DMS53 treated with DMSO at 0.1 percent for 48 hours (cell line): ENCODE measurements around the gene IL17RE.
A peak's percentile ranks its signal among the peaks of the same experiment; 100 is the strongest.
"Not testable (repeated sequence)": the region's sequence is repeated elsewhere in the genome, so short reads cannot be mapped to it uniquely, and the experiment has no call there.

ENCODE experiments used
- DNase-seq: peaks from one replicate; lab custom pipeline; 2025; ENCODE audit not compliant: unreplicated experiment; lab: John Stamatoyannopoulos, UW

The IL17RE gene

DNA sequence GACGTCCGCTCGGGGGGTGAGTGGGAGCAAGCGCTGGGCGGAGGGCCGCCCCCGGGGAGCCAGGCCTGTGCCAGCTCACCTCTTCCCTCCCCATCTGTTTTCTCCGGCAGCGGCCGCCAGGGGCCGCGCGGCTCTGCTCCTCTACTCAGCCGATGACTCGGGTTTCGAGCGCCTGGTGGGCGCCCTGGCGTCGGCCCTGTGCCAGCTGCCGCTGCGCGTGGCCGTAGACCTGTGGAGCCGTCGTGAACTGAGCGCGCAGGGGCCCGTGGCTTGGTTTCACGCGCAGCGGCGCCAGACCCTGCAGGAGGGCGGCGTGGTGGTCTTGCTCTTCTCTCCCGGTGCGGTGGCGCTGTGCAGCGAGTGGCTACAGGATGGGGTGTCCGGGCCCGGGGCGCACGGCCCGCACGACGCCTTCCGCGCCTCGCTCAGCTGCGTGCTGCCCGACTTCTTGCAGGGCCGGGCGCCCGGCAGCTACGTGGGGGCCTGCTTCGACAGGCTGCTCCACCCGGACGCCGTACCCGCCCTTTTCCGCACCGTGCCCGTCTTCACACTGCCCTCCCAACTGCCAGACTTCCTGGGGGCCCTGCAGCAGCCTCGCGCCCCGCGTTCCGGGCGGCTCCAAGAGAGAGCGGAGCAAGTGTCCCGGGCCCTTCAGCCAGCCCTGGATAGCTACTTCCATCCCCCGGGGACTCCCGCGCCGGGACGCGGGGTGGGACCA is 30.4 kb downstream of the IL17RE start:
- peak; percentile 16 for DNase-seq

DNA sequence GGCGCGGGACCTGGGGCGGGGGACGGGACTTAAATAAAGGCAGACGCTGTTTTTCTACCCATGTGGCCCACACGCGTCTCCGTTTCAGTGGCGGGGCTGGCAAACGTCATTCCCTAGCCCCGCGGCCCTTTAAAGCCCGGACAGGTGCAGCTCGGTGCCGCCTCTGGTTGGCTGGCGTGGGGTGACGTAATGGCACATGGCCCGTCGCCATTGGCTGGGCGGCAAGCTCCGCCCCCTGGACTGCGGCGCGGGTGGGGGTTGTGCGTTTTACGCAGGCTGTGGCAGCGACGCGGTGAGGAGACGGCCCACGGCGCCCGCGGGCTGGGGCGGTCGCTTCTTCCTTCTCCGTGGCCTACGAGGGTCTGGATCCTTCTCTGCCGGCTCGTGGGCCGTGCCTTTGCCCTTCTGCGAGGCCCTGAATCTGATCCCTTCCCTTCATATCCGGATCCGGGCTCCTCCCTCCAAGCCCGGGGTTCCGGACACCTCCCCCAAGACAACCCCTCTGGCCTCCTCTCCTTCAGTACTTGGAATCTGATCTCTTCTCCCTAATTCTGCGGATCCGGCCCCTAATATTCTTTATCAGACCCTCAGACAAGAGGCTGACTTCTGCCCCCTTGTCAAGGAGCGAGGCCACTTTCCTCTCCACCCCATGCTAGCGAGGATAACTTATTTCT is 31.1 kb downstream of the IL17RE start, which contains the start of gene CRELD1:
TSS of gene CRELD1 (plus strand) at position 274 of the 674 bp plus-strand sequence. CDS start 605 bp downstream, outside the sequence.
- peak; percentile 54 for DNase-seq

DNA sequence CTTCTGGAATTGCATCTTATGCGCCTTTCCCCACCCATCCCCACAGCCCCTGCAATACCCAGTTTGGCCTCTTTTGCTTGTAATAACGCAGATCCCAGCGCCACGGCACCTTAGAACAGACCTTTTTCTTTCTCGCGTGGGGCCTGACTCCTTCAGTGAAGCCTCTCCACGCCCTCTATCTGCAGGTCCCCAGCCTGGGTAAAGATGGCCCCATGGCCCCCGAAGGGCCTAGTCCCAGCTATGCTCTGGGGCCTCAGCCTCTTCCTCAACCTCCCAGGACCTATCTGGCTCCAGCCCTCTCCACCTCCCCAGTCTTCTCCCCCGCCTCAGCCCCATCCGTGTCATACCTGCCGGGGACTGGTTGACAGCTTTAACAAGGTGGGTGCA is 31.6 kb downstream of the IL17RE start:
- no peak for DNase-seq

DNA sequence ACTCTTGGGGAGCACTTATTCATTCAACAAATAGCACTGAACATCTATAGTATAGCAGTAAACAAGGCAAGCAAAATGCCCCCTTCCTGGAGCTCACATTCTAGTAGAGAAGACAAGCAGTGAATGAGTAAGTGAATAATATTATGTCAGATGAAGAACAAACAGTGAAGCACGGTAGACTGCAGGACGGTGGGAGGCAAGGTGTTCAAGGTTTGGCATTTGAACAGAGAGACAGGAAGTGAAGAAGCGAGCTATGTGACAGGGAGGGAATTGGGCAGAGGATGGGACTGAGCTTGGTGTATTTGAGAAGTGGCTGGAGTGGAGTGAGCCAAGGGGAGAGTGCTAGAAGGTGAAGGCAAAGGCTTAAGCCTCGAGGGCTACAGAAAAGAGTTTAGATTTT is 32.3 kb downstream of the IL17RE start:
- DNase-seq = no peak

DNA sequence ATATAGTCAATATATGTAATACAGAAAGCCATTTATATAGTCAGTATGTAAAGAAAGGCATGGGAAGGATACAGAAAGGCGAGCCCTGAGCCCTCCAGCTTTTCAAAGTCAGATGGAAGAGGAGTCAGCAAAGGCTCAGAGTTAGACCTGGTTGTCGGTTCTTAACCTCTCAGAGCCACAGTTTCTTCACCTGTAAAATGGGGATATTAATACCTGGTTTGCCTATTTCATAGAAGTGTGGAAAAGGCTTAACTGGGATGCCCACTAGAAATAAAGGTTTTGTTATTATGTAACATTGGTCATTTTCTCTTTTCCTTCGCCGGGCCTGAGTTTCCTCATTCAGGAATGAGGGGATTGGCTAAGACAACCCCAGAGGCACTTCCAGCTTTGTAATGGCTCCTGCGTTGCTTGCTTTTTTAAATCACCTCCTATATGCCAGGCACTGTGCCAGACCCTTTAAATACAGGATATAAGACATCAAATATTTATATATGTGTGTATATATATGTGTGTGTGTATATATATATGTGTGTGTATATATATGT is 33.4 kb downstream of the IL17RE start:
- no peak for DNase-seq

DNA sequence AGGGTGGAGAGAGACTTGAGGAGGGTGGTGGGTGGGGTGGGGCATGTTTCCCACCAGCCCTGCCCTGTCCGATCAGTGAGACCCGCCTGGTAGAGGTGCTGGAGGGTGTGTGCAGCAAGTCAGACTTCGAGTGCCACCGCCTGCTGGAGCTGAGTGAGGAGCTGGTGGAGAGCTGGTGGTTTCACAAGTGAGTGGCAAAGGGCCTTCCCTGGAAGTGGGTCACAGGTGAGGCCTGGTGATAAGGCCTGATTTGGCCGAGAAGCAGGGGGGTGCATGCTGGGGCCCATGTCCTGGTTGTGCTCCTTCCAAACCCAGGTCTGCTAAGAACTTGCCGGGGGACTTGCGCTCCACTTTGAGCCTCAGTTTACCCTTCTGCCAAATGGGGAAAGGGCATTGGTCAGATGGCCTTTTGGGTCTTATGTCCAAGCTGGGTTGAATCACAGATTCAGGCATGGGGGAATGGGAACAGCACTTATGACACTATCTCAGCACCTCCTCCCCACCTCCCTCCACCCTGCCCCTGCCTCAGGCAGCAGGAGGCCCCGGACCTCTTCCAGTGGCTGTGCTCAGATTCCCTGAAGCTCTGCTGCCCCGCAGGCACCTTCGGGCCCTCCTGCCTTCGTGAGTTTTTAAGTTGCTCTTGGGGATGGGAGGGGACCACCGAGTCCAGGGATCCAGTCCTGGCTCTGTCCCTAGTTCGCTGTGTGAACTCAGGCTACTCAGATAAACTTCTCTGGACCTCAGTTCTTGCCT is 35.0 kb downstream of the IL17RE start:
- no peak for DNase-seq

DNA sequence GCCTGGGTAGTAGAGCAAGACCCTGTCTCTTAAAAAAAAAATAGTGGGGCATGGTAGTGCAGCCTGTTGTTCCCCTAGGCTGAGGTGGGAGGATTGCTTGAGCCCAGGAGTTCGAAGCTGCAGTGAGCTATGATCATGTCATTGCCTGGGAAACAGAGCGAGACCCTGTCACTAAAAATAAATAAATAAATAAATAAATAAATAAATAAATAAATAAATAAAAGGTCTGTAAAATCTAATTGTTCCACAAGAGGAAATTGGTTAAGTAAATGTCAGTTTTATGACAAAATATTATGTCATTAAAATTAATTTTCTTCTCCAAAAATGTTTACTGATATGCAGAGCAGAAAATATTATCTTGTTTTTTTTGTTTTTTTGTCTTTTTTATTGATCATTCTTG is 36.3 kb downstream of the IL17RE start:
- DNase-seq = no peak

DNA sequence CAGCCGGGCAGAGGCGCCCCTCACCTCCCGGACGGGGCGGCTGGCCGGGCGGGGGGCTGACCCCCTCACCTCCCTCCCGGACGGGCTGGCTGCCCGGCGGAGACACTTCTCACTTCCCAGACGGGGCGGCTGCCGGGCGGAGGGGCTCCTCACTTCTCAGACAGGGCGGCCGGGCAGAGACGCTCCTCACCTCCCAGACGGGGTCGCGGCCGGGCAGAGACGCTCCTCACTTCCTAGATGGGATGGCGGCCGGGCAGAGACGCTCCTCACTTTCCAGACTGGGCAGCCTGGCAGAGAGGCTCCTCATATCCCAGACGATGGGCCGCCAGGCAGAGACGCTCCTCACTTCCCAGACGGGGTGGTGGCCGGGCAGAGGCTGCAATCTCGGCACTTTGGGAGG is 37.3 kb downstream of the IL17RE start:
- DNase-seq = not testable (repeated sequence)

DNA sequence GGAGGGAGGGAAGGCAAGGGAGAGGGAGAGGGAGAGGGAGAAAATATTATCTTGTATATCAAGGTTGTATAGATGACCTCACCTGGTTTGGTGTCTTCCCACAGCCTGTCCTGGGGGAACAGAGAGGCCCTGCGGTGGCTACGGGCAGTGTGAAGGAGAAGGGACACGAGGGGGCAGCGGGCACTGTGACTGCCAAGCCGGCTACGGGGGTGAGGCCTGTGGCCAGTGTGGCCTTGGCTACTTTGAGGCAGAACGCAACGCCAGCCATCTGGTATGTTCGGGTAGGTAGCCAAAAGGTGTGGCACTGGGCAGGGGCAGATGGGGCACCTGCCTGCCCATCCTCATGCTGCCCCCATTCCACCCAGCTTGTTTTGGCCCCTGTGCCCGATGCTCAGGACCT is 38.1 kb downstream of the IL17RE start:
- no peak for DNase-seq

DNA sequence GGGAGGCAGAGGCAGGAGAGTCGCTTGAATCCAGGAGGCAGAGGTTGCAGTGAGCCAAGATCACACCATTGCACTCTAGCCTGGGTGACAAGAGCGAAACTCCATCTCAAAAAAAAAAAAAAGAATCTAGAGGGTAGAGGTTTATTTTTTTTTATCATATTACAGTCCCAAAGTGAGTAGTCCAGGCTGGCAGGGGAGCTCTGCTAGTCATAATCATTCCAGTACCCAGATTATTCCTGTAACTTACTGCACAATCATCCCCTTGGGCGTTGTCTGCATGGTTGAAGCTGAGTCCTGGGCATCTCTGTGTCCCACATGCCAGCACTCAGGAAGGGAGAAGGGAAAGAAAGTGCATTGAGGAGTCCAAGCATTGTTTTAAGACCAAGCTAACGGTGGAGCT is 39.5 kb downstream of the IL17RE start:
- DNase-seq = no peak

DNA sequence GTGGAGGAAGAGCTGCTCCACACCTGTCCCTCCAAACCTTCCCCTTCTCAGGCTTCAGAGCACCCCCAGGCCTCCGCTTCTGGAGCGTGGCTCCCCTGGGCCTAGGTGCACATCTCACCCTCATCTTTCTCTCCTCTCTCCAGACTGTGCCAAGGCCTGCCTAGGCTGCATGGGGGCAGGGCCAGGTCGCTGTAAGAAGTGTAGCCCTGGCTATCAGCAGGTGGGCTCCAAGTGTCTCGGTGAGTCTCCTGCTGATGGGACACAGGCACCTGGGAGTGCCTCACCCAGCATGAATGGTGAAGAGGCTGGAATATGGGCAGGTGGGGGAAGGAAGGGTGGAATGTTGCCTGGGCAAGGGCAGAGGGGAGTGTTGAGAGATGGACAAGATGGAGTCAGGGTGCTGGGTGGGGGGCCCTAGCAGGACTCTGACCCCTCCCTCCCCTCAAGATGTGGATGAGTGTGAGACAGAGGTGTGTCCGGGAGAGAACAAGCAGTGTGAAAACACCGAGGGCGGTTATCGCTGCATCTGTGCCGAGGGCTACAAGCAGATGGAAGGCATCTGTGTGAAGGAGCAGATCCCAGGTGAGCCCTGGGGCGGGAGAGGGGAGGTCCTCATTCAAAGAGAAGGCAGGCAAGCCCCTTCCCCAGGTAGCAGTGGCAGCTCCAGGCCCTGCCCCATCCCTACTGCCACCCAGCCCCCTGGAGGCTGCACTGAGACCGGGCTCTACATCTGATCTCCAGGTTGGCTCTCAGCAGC is 40.5 kb downstream of the IL17RE start:
- DNase-seq = no peak

DNA sequence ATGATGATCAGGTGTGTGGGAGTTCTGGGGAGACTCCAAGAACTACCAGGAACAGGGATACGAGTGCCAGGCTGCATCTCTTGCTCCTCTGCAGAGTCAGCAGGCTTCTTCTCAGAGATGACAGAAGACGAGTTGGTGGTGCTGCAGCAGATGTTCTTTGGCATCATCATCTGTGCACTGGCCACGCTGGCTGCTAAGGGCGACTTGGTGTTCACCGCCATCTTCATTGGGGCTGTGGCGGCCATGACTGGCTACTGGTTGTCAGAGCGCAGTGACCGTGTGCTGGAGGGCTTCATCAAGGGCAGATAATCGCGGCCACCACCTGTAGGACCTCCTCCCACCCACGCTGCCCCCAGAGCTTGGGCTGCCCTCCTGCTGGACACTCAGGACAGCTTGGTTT is 41.6 kb downstream of the IL17RE start:
- no peak for DNase-seq

DNA sequence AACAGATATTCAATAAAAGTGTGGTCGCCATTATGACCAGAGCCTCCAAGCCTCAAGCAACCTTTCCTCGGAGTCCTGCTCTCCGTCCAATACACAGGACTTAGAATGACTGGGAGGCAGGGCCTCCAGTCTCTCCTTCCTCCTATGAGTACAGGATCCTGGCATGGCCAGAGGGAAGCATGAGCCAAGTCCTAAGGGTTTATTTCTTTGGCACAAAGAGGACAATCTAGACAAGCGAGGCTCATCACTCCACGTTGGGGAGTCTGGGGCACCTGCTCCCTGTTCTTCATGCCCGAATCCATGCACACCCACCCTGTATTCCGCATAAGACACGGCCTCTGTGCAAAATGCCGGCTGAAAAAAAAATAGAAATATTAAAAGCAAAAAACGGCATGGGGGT is 42.7 kb downstream of the IL17RE start:
- DNase-seq = no peak

DNA sequence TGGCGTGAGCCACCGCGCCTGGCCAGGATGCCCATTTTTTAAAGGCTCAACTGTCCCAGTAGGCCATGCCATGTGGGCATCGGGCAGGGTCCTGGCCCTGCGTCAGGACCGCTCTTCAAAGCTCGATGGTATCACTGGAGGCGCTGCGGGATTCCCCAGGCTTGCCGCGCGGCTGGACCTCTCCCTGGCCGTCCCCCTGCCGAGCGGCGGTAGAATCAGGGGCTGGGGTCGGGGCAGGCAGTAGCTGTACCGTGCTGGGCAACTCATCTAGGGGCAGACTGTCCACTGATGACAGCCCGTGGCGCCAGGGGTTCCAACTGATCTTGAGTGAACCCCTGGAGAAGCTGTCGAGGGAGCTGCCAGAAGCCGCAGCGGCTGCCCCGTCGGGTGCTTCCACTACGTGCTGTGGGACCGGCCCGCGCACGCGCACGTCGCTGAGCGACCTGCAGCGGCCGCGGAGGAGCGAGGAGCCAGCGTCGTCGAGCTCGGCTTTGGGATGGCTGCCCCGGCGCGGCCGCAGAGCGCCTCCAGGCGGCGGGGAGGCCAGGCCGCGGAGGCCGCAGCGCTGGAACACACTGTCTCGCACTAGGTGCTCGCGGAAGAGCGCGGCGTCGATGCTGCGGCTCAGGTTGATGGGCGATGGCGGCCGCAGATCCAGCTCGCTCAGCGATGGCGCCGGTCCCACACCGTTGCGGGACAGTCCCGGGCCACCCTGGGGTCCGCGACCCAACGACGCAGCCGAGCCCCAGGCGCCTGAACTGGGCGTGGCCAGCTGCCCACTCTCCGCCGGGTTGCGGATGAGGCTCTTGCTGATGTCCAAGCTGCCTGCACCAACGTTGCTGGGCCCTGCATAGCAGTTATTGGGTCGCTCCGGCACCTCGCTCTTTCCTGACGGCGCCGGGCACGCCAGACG is 43.7 kb downstream of the IL17RE start:
- peak; percentile 45 for DNase-seq

DNA sequence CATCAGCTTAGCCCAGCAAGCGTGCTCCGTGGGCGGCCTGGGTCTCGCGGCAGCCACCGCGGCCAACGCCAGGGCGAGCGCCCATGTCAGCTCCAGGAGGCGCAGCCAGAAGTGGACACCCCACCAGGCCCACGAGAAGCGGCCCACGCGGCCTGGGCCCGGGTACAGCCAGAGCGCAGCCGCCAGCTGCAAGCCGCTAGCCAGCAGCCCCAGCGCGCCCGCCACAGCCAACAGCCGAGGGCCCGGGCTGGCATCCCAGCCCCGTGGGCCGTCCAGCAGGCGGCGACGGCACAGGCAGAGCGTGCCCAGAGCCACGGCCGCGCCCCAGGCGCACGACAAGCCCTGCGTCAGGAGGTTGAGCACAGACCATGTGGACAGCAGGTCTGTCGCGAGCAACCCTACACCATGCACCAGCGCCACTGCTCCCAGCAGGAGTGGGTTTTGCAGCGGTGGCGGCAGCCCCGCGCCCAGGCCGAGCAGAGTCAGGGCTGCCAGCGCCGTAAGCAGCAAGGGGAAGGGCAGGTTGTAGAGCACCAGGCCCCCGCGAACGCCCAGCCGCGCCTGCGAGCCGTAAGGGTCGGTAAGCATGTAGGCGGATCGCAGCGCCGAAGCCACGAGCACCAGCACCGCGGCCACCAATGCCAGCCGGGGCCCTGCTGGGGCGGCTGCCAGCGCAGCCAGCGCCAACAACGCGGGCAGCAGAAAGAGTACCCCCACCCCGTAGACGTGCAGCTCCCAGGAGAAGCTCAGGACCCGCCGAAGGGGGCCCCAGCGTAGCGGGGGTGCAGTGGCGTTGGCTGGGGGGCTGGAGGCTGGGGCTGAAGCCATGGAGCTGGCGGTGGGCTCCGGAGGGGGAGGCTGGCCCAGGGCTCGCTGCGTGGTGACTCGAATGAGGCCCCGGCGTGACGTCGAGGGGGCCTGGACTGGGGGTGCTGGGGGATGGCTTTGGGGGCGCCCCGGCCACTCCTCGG is 44.7 kb downstream of the IL17RE start:
- DNase-seq = no peak

DNA sequence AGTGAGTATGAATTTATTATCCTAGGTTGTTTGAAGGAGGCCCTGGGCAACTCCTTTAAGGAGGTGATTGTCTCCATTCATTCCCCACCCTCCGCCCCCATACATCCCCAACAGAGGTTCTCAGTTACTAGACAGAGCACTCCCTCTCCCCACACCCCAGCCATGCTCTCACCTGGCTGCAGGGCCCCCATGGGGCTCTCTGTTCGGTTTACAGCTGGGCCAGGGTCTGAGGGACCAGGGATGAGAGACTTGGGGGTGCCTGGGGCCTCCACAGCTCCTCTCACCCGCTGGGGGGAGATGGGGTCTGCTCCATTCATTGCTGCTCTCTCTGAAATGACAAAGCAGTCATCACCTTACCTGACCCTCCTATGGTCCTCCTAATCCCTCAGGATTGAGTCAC is 45.9 kb downstream of the IL17RE start:
- no peak for DNase-seq

DNA sequence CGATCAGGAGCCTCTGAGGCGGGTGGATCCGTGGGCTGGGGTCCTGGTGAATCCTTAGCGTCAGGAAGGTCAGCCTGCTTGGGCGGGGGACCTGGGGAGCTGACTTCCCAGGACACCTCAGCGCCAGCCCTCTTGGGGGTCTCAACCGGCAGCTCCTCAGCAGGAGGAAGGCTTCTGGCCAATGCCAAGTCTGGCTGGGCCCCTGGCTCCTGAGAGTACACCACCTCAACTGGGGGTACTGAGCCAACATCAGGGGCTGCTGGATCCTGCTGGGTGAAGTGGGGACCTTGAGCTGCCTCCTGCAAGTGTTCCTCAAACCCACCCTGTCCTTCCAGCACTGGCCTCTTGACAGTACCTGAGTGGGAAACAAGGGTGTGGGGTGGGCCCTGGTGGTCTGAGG is 46.5 kb downstream of the IL17RE start:
- no peak for DNase-seq

DNA sequence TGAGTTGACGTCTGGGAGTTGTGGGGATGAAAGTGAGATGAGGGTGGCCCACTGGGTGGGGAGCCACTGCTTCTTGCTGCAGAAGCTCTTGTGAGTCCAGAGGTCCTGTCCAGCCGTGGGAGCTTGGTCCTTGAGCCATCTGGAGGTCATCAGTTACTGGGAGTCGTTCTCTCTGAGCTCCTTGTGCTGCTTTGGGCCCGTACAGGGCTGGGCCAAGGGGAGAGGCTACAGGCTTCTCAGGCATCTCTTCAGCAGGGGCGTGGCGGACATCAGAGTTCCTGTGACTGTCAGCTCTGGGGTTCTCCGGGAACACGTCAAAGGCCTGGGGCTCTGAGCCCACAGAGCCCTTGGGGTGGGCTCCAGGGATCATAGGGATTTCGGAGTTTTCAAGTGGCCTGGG is 47.0 kb downstream of the IL17RE start:
- no peak for DNase-seq

DNA sequence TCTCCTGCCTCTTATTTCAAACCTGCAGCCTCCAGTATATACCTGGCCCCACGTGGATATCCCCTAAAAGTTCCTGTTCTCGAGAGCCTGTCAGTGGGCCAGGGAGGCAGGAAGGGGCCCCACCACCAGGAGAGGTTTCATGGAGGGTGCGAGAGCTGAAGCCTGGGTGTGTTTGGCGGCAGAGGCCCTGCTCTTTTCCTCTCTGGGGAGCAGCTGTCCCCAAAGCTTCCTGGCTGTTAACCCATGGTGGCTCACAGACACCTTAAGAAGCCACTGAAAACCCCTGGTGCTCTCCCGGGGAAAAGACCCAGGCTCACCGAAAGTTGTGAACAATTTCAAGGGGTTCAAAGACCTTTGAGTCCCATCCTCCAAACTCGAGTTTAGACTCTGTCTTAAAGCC is 48.5 kb downstream of the IL17RE start:
- DNase-seq = no peak
